IMR-90 (cell line): ENCODE results near the gene ATG3. TPM values are rescaled to one million over a fixed set of nuclear protein-coding genes. Genes with fewer than 3 reads are reported as not detected.

Experiments
- ATAC-seq: fragments of 200-7000 bp; cut with Tn5 transposase; 2 replicates; pipeline ENCODE4 v1.9.1; 2020; ENCODE audit warnings: low read depth, mild to moderate bottlenecking, moderate library complexity
- BruUV-seq: library from RNA; stranded (reverse); fragments of 400-500 nt; replicated peaks from 2 replicates; lab custom pipeline; 2021; lab: Mats Ljungman, UMichigan
- CTCF ChIA-PET: fragments of 300-600 bp; formaldehyde crosslinking; extraction: SDS; loops from one replicate; lab custom pipeline; 2021; ENCODE audit warnings: antibody characterized with exemption; lab: Yijun Ruan, JAX
- POLR2A ChIA-PET: fragments of 300-600 bp; sonication (Branson Sonifier 250); formaldehyde crosslinking; loops from one replicate; lab custom pipeline; 2022; ENCODE audit warnings: antibody characterized with exemption; ENCODE audit not compliant: unreplicated experiment; lab: Charles Lee
- DNase-seq: peaks from one replicate; pipeline ENCODE4 v3.0.0; 2013
- H2AFZ ChIP-seq: replicated peaks from 2 replicates; pipeline ENCODE3; 2013; ENCODE audit warnings: low read length, mild to moderate bottlenecking; ENCODE audit not compliant: poor library complexity
- H2AK5ac ChIP-seq: 2 replicates; pipeline ENCODE4 v1.6.1; 2013; ENCODE audit warnings: low read depth, low read length, inconsistent platforms
- H2AK9ac ChIP-seq: replicated peaks from 2 replicates; pipeline ENCODE3; 2013; ENCODE audit warnings: mild to moderate bottlenecking, low read depth, low read length, moderate library complexity; ENCODE audit not compliant: poor library complexity
- H2BK120ac ChIP-seq: 2 replicates; pipeline ENCODE4 v1.6.1; 2013; ENCODE audit warnings: low read depth, low read length, inconsistent platforms
- H2BK15ac ChIP-seq: 3 replicates; pipeline ENCODE4 v1.6.1; 2013; ENCODE audit warnings: low read depth, low read length, inconsistent platforms
- H2BK20ac ChIP-seq: 2 replicates; pipeline ENCODE4 v1.6.1; 2013; ENCODE audit warnings: low read depth, mild to moderate bottlenecking, inconsistent platforms, low read length, moderate library complexity
- H2BK5ac ChIP-seq: 2 replicates; pipeline ENCODE4 v1.6.1; 2013; ENCODE audit warnings: mild to moderate bottlenecking, low read depth, low read length, inconsistent platforms; ENCODE audit not compliant: poor library complexity, severe bottlenecking
- H3K14ac ChIP-seq: replicated peaks from 2 replicates; pipeline ENCODE4 v1.6.1; 2013; ENCODE audit warnings: low read depth, low read length, inconsistent platforms
- H3K18ac ChIP-seq: 2 replicates; pipeline ENCODE4 v1.6.1; 2013; ENCODE audit warnings: low read depth, low read length, control low read depth
- H3K23ac ChIP-seq: 2 replicates; pipeline ENCODE4 v1.6.1; 2013; ENCODE audit warnings: low read depth, low read length, inconsistent platforms
- H3K27ac ChIP-seq: 2 replicates; pipeline ENCODE4 v1.5.1; 2013; ENCODE audit warnings: mild to moderate bottlenecking, control low read depth, low read length; ENCODE audit not compliant: insufficient read depth
- H3K27me3 ChIP-seq: 2 replicates; pipeline ENCODE4 v1.6.1; 2013; ENCODE audit warnings: low read length; ENCODE audit not compliant: control insufficient read depth, insufficient read depth
- H3K36me3 ChIP-seq: 2 replicates; pipeline ENCODE4 v1.6.1; 2013; ENCODE audit warnings: low read length, mixed read lengths; ENCODE audit not compliant: control insufficient read depth, insufficient read depth
- H3K4ac ChIP-seq: 2 replicates; pipeline ENCODE4 v1.6.1; 2013; ENCODE audit warnings: low read depth, low read length, inconsistent platforms
- H3K4me1 ChIP-seq: 2 replicates; pipeline ENCODE4 v1.6.1; 2013; ENCODE audit warnings: low read length, mixed read lengths; ENCODE audit not compliant: control insufficient read depth, insufficient read depth
- H3K4me2 ChIP-seq: 2 replicates; pipeline ENCODE4 v1.6.1; 2013; ENCODE audit warnings: low read depth, mild to moderate bottlenecking, control low read depth, low read length, moderate library complexity
- H3K4me3 ChIP-seq: 2 replicates; pipeline ENCODE4 v1.5.1; 2013; ENCODE audit warnings: low read depth, mild to moderate bottlenecking, control low read depth, low read length, moderate library complexity; ENCODE audit not compliant: insufficient read depth
- H3K56ac ChIP-seq: 2 replicates; pipeline ENCODE4 v1.6.1; 2013; ENCODE audit warnings: low read length, inconsistent platforms; ENCODE audit not compliant: insufficient read depth; ENCODE audit errors: extremely low read depth
- H3K79me1 ChIP-seq, 2 experiments: 2 replicates each; pipeline ENCODE4 v1.6.1; 2013; ENCODE audit warnings: low read length in 2 of 2, inconsistent platforms in 1 of 2, low read depth in 1 of 2
- H3K9ac ChIP-seq: 2 replicates; pipeline ENCODE4 v1.6.1; 2013; ENCODE audit warnings: low read depth, low read length, control low read depth
- H3K9me1 ChIP-seq: 2 replicates; pipeline ENCODE4 v1.6.1; 2013; ENCODE audit warnings: low read length, inconsistent platforms; ENCODE audit not compliant: insufficient read depth
- H3K9me3 ChIP-seq: 2 replicates; pipeline ENCODE4 v1.6.1; 2013; ENCODE audit warnings: low read length; ENCODE audit not compliant: control insufficient read depth, insufficient read depth
- H4K20me1 ChIP-seq: 2 replicates; pipeline ENCODE4 v1.6.1; 2013; ENCODE audit warnings: low read length, inconsistent platforms; ENCODE audit not compliant: insufficient read depth
- H4K5ac ChIP-seq: 2 replicates; pipeline ENCODE4 v1.6.1; 2013; ENCODE audit warnings: mild to moderate bottlenecking, low read depth, low read length, control low read depth
- H4K8ac ChIP-seq, 2 experiments: 2 replicates each; pipeline ENCODE4 v1.6.1; 2013; ENCODE audit warnings: low read depth in 2 of 2, low read length in 2 of 2, control low read depth in 1 of 2, inconsistent platforms in 1 of 2
- H4K91ac ChIP-seq: 2 replicates; pipeline ENCODE4 v1.6.1; 2013; ENCODE audit warnings: low read depth, low read length, inconsistent platforms; ENCODE audit not compliant: insufficient read depth
- BHLHE40 ChIP-seq: fragments of 150-350 bp; IDR thresholded peaks from 2 replicates; pipeline ENCODE4 v1.6.1; 2016; ENCODE audit warnings: mild to moderate bottlenecking, low read depth, low read length
- CEBPB ChIP-seq: IDR thresholded peaks from 2 replicates; pipeline ENCODE4 v1.6.1; 2012; ENCODE audit warnings: low read depth, low read length, improper control_type of control experiment
- FOS ChIP-seq: fragments of 150-350 bp; IDR thresholded peaks from 2 replicates; pipeline ENCODE4 v1.6.1; 2016; ENCODE audit warnings: low read depth, low read length
- MAFK ChIP-seq: IDR thresholded peaks from 2 replicates; pipeline ENCODE4 v1.6.1; 2012; ENCODE audit warnings: low read depth, low read length, improper control_type of control experiment
- MAZ ChIP-seq: IDR thresholded peaks from 2 replicates; pipeline ENCODE4 v1.6.1; 2012; ENCODE audit warnings: low read depth, mild to moderate bottlenecking, low read length, improper control_type of control experiment, moderate library complexity, borderline replicate concordance
- MXI1 ChIP-seq: IDR thresholded peaks from 2 replicates; pipeline ENCODE4 v1.6.1; 2012; ENCODE audit warnings: low read depth, mild to moderate bottlenecking, low read length, moderate library complexity, borderline replicate concordance
- POLR2A ChIP-seq: IDR thresholded peaks from 2 replicates; pipeline ENCODE4 v1.6.1; 2012; ENCODE audit warnings: mild to moderate bottlenecking, low read depth, low read length
- RCOR1 ChIP-seq: IDR thresholded peaks from 2 replicates; pipeline ENCODE4 v1.6.1; 2012; ENCODE audit warnings: mild to moderate bottlenecking, low read length, improper control_type of control experiment; ENCODE audit not compliant: insufficient replicate concordance
- RFX5 ChIP-seq: IDR thresholded peaks from 2 replicates; pipeline ENCODE4 v1.8.0; 2012; ENCODE audit warnings: low read depth, mild to moderate bottlenecking, low read length, moderate library complexity
- SMC3 ChIP-seq: fragments of 150-350 bp; IDR thresholded peaks from 2 replicates; pipeline ENCODE4 v1.6.1; 2016; ENCODE audit warnings: low read depth, mild to moderate bottlenecking, antibody characterized with exemption, low read length, moderate library complexity
- WGBS, 2 experiments: methylation state at CpG; one replicate each; pipeline versions ENCODE4 v1.1.5 to v1.1.7; 2013; ENCODE audit warnings: missing lambda C conversion rate in 2 of 2; ENCODE audit not compliant: insufficient read length in 1 of 2; ENCODE audit errors: extremely low coverage in 2 of 2; 5-methylcytosine and 5-hydroxymethylcytosine counted together
- dilution Hi-C: fragments of 300-500 bp; cut with HindIII; formaldehyde crosslinking; loops from one replicate; pipeline ENCODE4 v1.14.3; 2018; ENCODE audit warnings: low sequenced_read_pairs; ENCODE audit not compliant: unreplicated experiment
- in situ Hi-C: fragments of 300-500 bp; cut with MboI; formaldehyde crosslinking; loops from 3 replicates; pipeline ENCODE4 v1.14.3; 2019; ENCODE audit warnings: low sequenced_read_pairs, inconsistent platforms, mixed read lengths
- intact Hi-C: fragments of 100-400 bp; cut with micrococcal nuclease; formaldehyde crosslinking; loops from 2 replicates; pipeline ENCODE4 v1.10.0; 2022
- polyA plus RNA-seq, 3 experiments: library from polyadenylated mRNA; depleted of rRNA; stranded (reverse); fragments of >200 nt; gene quantifications; 2 replicates each; pipeline ENCODE4 v1.2.3, GENCODE V29; 2012; ENCODE audit warnings: low replicate concordance in 1 of 3
- total RNA-seq: library from RNA; depleted of rRNA; stranded (reverse); fragments of >200 nt; gene quantifications from 2 replicates; pipeline ENCODE4 v1.2.3, GENCODE V29; 2012
- TF ChIP-seq, protein P1 (sequence below): fragments of 150-350 bp; IDR thresholded peaks from 2 replicates; pipeline ENCODE4 v1.6.1; 2016; ENCODE audit warnings: low read depth, mild to moderate bottlenecking, low read length, moderate library complexity, borderline replicate concordance
- TF ChIP-seq, protein P2 (sequence below): conservative IDR thresholded peaks from 2 replicates; pipeline ENCODE4 v1.5.1; 2012; ENCODE audit warnings: mild to moderate bottlenecking, low read depth, low read length, improper control_type of control experiment
- TF ChIP-seq, protein P3 (sequence below): fragments of 150-350 bp; IDR thresholded peaks from 2 replicates; pipeline ENCODE4 v1.6.1; 2017; ENCODE audit warnings: mild to moderate bottlenecking, antibody characterized with exemption, low read length, low read depth

ATG3 gene
- total and polyA plus RNA-seq, 2 of the 4 experiments (the other 2 are of a cell fraction) = 30.8 to 31.7 TPM

- no CpG with 5 or more reads among the region's 1 CpG for WGBS, 2 experiments
- CTCF ChIA-PET = no interaction called here
- no peak overlapping the region for H4K5ac ChIP-seq
Measured at GRCh38 chr3:112482675-112483074, 79.1 kb downstream of the ATG3 start.

More at GRCh38 chr3:112482675-112483074, 79.1 kb downstream of the ATG3 start:
- no peak overlapping the region for H2AK9ac ChIP-seq
- H3K9me1 ChIP-seq = no peaks in the 10 kb centered on the region
- no peak overlapping the region for H2BK120ac ChIP-seq
- no peaks in the 10 kb centered on the region for H4K20me1 ChIP-seq
- H3K4ac ChIP-seq = no peak overlapping the region
- ATAC-seq (no peak), DNase-seq (no peak)
- H3K56ac ChIP-seq = no peak overlapping the region
- no peaks in the 10 kb centered on the region for H3K79me1 ChIP-seq
- no peak overlapping the region for H3K4me3 ChIP-seq
- no peak overlapping the region for H3K9ac ChIP-seq
- H2BK5ac ChIP-seq = no peak overlapping the region
- intact Hi-C loops = no loop called here
- no peak overlapping the region for H3K27ac ChIP-seq
- H4K8ac ChIP-seq = no peak overlapping the region
- in situ Hi-C loops = no loop called here
- no peak overlapping the region for H4K91ac ChIP-seq
- no peak overlapping the region for H2BK20ac ChIP-seq
- BruUV-seq = no TSS peak
- no peaks in the 10 kb centered on the region for H3K36me3 ChIP-seq
- no peak overlapping the region for H3K14ac ChIP-seq
- dilution Hi-C loops = no loop called here
- H3K4me1 ChIP-seq = no peaks in the 10 kb centered on the region
- no peak overlapping the region for H3K18ac ChIP-seq
- H3K23ac ChIP-seq = no peak overlapping the region
- H3K9me3 ChIP-seq = no peaks in the 10 kb centered on the region
- no peak overlapping the region for H2AFZ ChIP-seq
- H3K27me3 ChIP-seq = no peaks in the 10 kb centered on the region; the same call in none of the 2 replicates
- H2BK15ac ChIP-seq = no peak overlapping the region
- TF ChIP-seq, protein P1, sequence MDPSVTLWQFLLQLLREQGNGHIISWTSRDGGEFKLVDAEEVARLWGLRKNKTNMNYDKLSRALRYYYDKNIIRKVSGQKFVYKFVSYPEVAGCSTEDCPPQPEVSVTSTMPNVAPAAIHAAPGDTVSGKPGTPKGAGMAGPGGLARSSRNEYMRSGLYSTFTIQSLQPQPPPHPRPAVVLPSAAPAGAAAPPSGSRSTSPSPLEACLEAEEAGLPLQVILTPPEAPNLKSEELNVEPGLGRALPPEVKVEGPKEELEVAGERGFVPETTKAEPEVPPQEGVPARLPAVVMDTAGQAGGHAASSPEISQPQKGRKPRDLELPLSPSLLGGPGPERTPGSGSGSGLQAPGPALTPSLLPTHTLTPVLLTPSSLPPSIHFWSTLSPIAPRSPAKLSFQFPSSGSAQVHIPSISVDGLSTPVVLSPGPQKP = no peak
- TF ChIP-seq MXI1 (no peak), MAZ (no peak), BHLHE40 (no peak), RFX5 (no peak), POLR2A (no peak), FOS (no peak), MAFK (no peak), SMC3 (no peak), CEBPB (no peak), RCOR1 (no peak)
- TF ChIP-seq, protein P2, sequence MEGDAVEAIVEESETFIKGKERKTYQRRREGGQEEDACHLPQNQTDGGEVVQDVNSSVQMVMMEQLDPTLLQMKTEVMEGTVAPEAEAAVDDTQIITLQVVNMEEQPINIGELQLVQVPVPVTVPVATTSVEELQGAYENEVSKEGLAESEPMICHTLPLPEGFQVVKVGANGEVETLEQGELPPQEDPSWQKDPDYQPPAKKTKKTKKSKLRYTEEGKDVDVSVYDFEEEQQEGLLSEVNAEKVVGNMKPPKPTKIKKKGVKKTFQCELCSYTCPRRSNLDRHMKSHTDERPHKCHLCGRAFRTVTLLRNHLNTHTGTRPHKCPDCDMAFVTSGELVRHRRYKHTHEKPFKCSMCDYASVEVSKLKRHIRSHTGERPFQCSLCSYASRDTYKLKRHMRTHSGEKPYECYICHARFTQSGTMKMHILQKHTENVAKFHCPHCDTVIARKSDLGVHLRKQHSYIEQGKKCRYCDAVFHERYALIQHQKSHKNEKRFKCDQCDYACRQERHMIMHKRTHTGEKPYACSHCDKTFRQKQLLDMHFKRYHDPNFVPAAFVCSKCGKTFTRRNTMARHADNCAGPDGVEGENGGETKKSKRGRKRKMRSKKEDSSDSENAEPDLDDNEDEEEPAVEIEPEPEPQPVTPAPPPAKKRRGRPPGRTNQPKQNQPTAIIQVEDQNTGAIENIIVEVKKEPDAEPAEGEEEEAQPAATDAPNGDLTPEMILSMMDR = no peak
- TF ChIP-seq, protein P3, sequence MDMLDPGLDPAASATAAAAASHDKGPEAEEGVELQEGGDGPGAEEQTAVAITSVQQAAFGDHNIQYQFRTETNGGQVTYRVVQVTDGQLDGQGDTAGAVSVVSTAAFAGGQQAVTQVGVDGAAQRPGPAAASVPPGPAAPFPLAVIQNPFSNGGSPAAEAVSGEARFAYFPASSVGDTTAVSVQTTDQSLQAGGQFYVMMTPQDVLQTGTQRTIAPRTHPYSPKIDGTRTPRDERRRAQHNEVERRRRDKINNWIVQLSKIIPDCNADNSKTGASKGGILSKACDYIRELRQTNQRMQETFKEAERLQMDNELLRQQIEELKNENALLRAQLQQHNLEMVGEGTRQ = no peak
- H3K4me2 ChIP-seq = no peak overlapping the region
- POLR2A ChIA-PET = no interaction called here
- H2AK5ac ChIP-seq = no peak overlapping the region
